DOHH2 (cell line): ENCODE measurements around the gene OTUD1.

ENCODE experiments used
- CTCF ChIP-seq: fragments of 200-600 bp; sonication (generic); IDR thresholded peaks from one replicate; pipeline ENCODE4 v1.5.1; 2014; ENCODE audit warnings: antibody characterized with exemption, mild to moderate bottlenecking, low read depth, low read length; ENCODE audit not compliant: poor library complexity, severe bottlenecking
- EZH2phosphoT487 ChIP-seq: fragments of 200-600 bp; sonication (generic); IDR thresholded peaks from 2 replicates; pipeline ENCODE4 v1.6.1; 2017; ENCODE audit warnings: borderline replicate concordance, mild to moderate bottlenecking, antibody characterized with exemption, low read length, moderate library complexity, mixed read lengths

GRCh38 chr10:23435378-23435777 is 3.5 kb upstream of the OTUD1 start:
- TF ChIP-seq CTCF (no peak), EZH2phosphoT487 (no peak)
